ENCODE measurements around the gene OR8K1. TPM values are rescaled to one million over a fixed set of nuclear protein-coding genes. Genes with fewer than 3 reads are reported as not detected.

OR8K1 gene
- total RNA-seq (not detected), polyA plus RNA-seq (not detected)

GRCh38 chr11:56345739-56346138, at the start of gene OR8K1:
Gene OR8K1, plus strand, starts transcription at chr11:56346039. Its CDS starts 0 bp downstream, at chr11:56346039.
- Histone ChIP-seq H3K9me3 (no peaks in the 10 kb centered on the region), H3K27me3 (no peaks in the 10 kb centered on the region), H3K4me1 (no peaks in the 10 kb centered on the region), H3K27ac (no peak within 1 kb of the TSS), H3K36me3 (no peaks in the 10 kb centered on the region), H3K4me3 (no peak within 1 kb of the TSS)
- ATAC-seq, result no peak
- WGBS, 2 donors, result 56 to 63% methylated on average over 1 of the region's 1 CpG
- no peak for TF ChIP-seq CTCF (IDR thresholded peaks at IDR 0.05)
- DNase-seq, result no peak
- intact Hi-C loops (cut with DNase I), result no loop called here
- no peak for FAIRE-seq

- H3K9me3 ChIP-seq, result no peaks in the 10 kb centered on the region
- ATAC-seq (no peak), DNase-seq (no peak), FAIRE-seq (no peak)
- H3K27ac ChIP-seq, result no peak overlapping the region
- 60 to 71% methylated on average over 4 of the region's 4 CpGs for WGBS, 2 donors
- no peaks in the 10 kb centered on the region for H3K27me3 ChIP-seq
- TF ChIP-seq CTCF (IDR thresholded peaks at IDR 0.05), result no peak
- no peaks in the 10 kb centered on the region for H3K4me1 ChIP-seq
- H3K4me3 ChIP-seq, result no peak overlapping the region
- H3K36me3 ChIP-seq, result no peaks in the 10 kb centered on the region
- intact Hi-C loops (cut with DNase I), result no loop called here
Observed at GRCh38 chr11:56296898-56297297, 48.9 kb upstream of the OR8K1 start.

GRCh38 chr11:56307836-56308235, 38.0 kb upstream of the OR8K1 start:
- H3K27ac ChIP-seq, result no peak overlapping the region
- intact Hi-C loops (cut with DNase I), result no loop called here
- FAIRE-seq, result no peak

GRCh38 chr11:56314844-56315243, 31.0 kb upstream of the OR8K1 start, which contains the start of gene OR8K3:
Gene OR8K3, plus strand, starts transcription at chr11:56315144. Its CDS starts 3,163 bp downstream, at chr11:56318307.
- TF ChIP-seq CTCF (IDR thresholded peaks at IDR 0.05), result no peak
- no peak within 1 kb of the TSS for H3K27ac ChIP-seq
- no peak for ATAC-seq
- no peaks in the 10 kb centered on the region for H3K9me3 ChIP-seq
- no peak for FAIRE-seq
- DNase-seq, result no peak
- no peaks in the 10 kb centered on the region for H3K4me1 ChIP-seq
- intact Hi-C loops (cut with DNase I), result no loop called here
- H3K36me3 ChIP-seq, result no peaks in the 10 kb centered on the region
- no peak within 1 kb of the TSS for H3K4me3 ChIP-seq
- no peaks in the 10 kb centered on the region for H3K27me3 ChIP-seq

More at GRCh38 chr11:56307836-56308235, 38.0 kb upstream of the OR8K1 start:
- Histone ChIP-seq H3K36me3 (no peaks in the 10 kb centered on the region), H3K4me3 (no peak overlapping the region), H3K4me1 (no peaks in the 10 kb centered on the region), H3K9me3 (no peaks in the 10 kb centered on the region), H3K27me3 (no peaks in the 10 kb centered on the region)
- DNase-seq, result no peak
- no peak for TF ChIP-seq CTCF (IDR thresholded peaks at IDR 0.05)
- WGBS, 2 donors, result 64 to 76% methylated on average over 3 of the region's 3 CpGs
- no peak for ATAC-seq

- TF ChIP-seq CTCF (IDR thresholded peaks at IDR 0.05), result no peak
- DNase-seq, result peak in 1 of 6 donors; percentile 60
- ATAC-seq, result no peak
Observed at GRCh38 chr11:56331861-56332491, 13.9 kb upstream of the OR8K1 start.

More at GRCh38 chr11:56331861-56332491, 13.9 kb upstream of the OR8K1 start:
- no peak overlapping the region for H3K4me3 ChIP-seq
- FAIRE-seq, result no peak
- no peaks in the 10 kb centered on the region for H3K27me3 ChIP-seq
- H3K36me3 ChIP-seq, result no peaks in the 10 kb centered on the region
- no peak overlapping the region for H3K27ac ChIP-seq
- no peaks in the 10 kb centered on the region for H3K9me3 ChIP-seq
- no peaks in the 10 kb centered on the region for H3K4me1 ChIP-seq
- WGBS, 2 donors, result 83 to 87% methylated on average over 31 to 34 of the region's 34 CpGs
- intact Hi-C loops (cut with DNase I), result no loop called here

Data from pancreas (tissue), 10 donors.